GM21526 (cell line): ENCODE data around the gene FAM184B.

Experiments used
- ATAC-seq: cut with Tn5 transposase; IDR thresholded peaks from one replicate; pipeline ENCODE4 v1.9.1; 2021; ENCODE audit warnings: moderate library complexity; ENCODE audit not compliant: unreplicated experiment, low FRiP score

The FAM184B gene

GRCh38 chr4:17781300-17782287 is at the start of gene FAM184B:
Gene FAM184B (minus strand): TSS chr4:17781621. CDS start chr4:17781299, 322 bp downstream.
- ATAC-seq, result no peak

GRCh38 chr4:17823871-17824669 is 42.6 kb upstream of the FAM184B start:
- no peak for ATAC-seq

DNA sequence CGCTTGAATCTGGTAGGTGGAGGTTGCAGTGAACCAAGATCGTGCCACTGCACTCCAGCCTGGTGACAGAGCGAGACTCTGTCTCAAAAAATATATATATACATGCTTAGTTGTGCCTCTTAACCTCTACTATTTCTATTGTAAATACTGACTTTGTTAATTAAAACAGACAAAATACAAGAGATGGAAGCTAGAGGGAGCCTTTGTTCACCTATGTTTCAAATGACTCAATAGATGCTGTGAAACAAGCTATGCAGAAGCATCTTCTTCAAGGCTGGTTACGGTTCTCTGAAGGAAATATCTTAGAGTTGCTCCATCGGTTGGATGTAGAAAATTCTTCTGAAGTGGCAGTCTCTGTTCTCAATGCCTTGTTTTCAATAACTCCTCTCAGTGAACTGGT is 35.6 kb upstream of the FAM184B start:
- peak; percentile 79 for ATAC-seq

DNA sequence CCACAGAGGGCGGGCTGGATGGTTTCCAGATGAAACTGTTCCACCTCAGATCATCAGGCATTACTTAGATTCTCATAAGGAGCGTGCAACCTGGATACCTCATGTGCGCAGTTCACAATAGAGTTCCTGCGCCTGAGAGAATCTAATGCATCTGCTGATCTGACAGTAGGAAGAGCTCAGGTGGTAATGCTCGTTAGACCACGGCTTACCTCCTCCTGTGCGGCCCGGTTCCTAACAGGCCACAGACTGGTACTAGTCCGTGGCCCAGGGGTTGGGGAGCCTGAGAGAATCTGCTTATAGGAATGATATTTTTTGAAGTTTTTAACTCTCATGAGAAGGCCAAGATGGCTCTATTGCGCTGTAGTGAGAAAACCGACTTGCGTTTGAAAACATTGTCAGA is 34.7 kb upstream of the FAM184B start:
- ATAC-seq, result no peak

- ATAC-seq, result no peak
Measured at GRCh38 chr4:17814140-17814539, 32.7 kb upstream of the FAM184B start.

- no peak for ATAC-seq
Measured at GRCh38 chr4:17812801-17813200, 31.4 kb upstream of the FAM184B start.

DNA sequence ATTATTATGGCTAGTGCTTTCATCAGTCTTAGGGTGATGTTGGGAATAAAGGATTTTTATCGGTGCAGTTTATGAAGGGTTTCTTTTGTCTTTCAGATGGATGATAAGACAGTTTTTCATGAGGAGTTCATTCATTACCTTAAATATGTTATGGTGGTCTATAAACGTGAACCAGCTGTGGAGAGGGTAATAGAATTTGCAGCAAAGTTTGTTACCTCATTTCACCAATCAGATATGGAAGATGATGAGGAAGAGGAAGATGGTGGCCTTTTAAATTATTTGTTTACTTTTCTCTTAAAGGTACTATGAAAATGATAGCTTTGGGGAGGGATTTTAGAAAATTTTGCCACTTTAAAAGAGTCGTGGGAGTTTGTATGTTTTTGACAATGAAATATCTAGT is 30.7 kb upstream of the FAM184B start:
- no peak for ATAC-seq

GRCh38 chr4:17811078-17811603 is 29.7 kb upstream of the FAM184B start:
- ATAC-seq, result peak; percentile 23

DNA sequence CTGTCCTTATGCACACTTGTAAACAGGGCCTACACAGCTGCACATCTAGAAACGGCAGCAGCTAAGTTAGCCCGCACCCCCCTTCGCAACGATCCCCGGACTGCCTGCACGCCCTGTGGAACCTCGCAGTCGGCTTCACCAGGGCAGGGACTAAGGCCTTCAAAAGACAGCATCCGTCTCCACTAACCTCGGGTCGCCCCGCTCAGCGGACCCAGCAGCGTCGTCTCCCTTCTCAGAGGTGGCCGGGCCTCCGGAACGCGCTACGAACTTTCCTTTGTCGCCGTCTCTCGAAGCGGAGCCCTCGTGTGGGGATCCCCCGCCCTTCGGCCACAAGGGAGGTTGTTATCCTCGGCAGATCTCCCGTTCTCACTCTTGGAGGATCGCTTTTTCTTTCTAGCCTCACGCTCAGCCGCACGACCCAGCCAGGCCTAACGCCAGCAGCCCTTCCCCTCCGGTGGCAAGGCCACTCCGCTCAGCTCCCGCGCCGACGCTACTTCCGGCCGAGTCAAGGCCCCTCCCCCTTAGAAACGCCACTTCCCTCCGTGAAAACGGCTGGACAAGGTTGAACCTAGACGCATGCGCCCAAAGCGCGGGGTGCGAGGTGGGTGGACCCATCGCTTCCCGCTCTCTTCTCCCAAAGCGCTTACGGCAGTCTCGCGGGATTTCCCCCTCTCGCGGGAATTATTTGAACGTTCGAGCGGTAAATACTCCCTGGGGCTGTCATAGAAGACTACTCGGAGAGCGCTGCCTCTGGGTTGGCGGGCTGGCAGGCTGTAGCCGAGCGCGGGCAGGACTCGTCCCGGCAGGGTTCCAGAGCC is 29.0 kb upstream of the FAM184B start, which contains the start of the genes DCAF16 and NCAPG:
Gene DCAF16 (minus strand): TSS at position 498 of the 818 bp plus-strand sequence. CDS start 6,616 bp downstream, outside the sequence.
Gene NCAPG (plus strand): TSS at position 720 of the 818 bp plus-strand sequence. CDS start 99 bp downstream, outside the sequence.
- ATAC-seq, result peak; percentile 88

DNA sequence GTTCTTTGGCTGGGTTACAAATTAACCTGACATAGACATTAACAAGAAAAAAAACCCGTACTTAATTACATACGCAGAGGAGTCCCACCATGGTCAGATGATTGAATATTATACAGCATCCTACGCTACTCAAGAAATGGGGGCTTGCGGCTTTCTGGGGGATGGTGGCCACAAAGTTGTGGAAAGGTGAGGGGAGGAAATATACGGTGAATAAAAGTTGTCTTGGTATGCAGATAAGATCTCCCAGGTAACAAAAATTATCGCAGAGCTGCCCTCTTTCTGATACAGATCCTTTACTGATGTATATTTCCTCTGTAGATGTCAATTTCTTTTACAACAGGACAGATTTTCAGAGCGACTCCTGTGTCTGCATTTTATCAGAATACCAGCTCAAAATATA is 28.2 kb upstream of the FAM184B start:
- ATAC-seq, result no peak

- ATAC-seq, result no peak
Measured at GRCh38 chr4:17807446-17807845, 26.0 kb upstream of the FAM184B start.

GRCh38 chr4:17805580-17806155 is 24.2 kb upstream of the FAM184B start:
- ATAC-seq, result no peak

DNA sequence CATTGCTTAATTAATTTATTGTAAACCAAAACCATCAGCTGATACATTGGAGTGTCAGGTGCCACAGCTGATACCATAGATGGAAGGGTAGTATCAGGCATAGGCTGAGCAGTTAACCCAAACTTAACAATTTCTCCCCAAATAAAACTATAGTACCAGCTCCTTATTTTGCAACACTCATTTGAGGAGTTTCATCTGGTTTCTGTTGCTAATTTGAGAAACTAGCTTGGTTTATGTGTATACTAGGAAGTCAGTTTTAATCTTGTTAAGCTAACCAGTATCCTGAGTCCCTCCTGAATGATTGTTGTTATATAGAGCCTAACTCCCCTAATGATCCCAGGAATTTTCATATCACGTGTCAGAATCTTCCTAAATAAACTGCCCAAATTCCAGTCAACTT is 16.4 kb upstream of the FAM184B start:
- ATAC-seq, result no peak

DNA sequence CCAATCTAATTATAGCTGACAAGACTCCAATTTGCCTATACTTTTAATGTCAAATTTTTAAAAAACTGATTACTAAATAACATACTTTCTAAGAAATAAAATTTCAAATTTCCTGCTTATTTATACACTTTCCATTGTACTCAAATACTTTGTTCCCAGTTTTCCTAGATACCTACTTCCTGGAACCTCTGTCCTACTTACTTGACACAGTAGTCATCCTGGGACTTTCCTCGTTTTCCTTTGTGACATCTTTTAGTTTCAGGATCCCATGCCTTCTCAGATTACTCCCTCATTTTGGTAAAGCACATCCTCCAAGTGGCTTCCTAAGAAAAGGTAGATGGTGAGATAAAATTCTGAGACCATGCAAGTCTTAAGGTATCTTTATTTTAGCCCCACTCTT is 13.3 kb upstream of the FAM184B start:
- ATAC-seq, result no peak

- ATAC-seq, result no peak
Measured at GRCh38 chr4:17788956-17789355, 7.5 kb upstream of the FAM184B start.

DNA sequence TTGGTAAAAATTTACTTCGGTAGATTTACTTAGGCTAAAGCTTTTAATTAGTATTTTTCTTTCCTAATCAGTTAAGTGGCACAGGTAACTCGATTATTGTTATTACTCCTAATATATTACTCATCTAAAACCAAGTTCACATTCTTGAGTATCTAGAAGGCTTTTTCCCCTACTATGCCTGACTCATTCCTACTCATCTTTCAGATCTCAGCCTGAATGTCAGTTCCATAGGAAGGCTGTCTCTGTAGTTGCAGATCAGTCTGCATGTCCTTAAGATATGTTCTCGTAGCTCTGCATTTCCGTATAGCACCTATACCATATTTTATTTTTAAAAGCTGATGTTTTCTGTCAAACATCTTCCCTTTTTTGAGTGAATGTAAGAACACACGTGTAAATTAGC is 5.9 kb upstream of the FAM184B start:
- no peak for ATAC-seq

- no peak for ATAC-seq
Measured at GRCh38 chr4:17786567-17786966, 5.1 kb upstream of the FAM184B start.

DNA sequence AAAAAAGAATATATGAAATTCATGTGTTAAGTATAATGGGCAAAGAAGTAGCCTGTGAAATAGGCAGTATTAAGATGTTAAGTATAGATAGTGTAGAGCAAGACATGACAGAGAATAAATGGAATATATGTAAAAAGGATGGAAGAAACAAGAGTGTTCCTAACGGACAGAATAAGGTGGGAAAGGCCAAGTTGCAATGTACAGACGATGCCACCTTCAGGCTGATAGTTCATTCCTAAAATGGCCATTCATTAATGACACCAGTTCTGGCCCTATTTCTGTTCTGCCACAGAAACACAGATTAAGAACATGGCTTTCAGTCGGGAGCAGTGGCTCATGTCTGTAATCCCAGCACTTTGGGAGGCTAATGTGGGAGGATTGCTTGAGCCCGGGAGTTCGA is 4.4 kb upstream of the FAM184B start:
- no peak for ATAC-seq

DNA sequence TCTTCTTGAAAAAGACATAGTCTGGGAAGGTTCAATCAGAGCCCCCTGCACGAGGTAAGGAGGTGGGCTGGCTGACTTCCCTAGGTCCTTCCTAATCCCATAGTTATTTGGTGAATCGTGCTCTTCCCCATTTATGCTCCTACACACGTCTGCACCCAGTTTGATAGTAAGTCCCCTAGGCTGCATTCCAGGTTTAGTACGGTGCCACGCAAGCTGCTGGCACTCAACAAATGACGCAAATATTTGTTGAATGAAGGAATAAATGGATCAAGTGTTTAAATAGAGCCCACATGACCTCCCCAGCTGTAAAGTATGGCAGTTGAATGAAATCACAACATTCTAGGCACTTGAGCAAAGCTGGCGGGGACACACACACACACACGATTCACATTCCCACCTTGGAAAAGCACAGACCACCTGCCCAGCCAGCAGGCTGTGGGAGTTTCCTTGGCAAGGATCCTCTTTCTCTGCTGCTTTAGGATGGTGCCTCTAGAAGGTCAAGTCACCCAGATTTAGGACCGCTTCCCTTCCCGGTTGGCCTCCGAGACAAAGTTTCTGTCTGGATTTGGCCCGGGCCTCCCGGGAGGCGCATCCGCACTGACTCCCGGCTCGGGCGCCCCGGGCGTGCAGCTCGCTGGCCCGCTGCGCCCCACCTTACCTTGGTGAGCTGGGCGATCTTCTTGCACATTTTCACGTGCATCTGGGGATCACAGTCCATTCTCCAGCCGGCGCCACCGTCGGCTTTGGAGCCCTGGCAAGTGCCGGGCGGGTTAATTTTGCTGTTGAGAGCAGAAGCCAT is 721 bp downstream of the FAM184B start:
- no peak for ATAC-seq
